GM12873 (cell line): Measurements from ENCODE around the gene FES.

Experiments
- CTCF ChIP-seq: IDR thresholded peaks from 2 replicates; pipeline ENCODE4 v1.5.1; 2012; ENCODE audit warnings: low read depth, mild to moderate bottlenecking, moderate library complexity, low read length, control low read depth; ENCODE audit not compliant: insufficient read depth; ENCODE audit errors: missing control alignments

The FES gene

GRCh38 chr15:90916461-90916860, 32.2 kb downstream of the FES start:
- no peak for TF ChIP-seq CTCF

DNA sequence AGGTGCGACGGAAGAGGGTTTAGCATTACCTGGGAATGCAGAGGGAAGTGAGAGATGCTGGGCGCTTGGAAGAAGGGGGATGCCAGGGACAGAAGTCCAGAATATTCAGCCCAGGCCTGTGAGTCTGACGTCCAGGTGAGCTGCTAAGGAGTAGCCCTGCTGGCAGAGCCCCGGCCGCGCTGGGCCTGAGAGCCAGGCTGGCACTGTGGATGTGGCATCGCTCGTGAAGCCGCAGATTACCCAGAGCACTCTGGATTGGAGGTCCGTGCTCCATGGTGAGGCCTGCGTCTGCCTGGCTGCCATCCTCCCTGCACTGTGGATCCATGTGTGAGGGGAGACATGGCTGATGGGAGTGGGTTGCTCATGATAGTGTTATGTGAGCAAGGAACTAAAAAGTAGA, 33.3 kb downstream of the FES start:
- no peak for TF ChIP-seq CTCF

GRCh38 chr15:90918034-90918788, 33.9 kb downstream of the FES start:
- TF ChIP-seq CTCF: no peak

GRCh38 chr15:90918835-90919234, 34.5 kb downstream of the FES start:
- TF ChIP-seq CTCF: no peak

DNA sequence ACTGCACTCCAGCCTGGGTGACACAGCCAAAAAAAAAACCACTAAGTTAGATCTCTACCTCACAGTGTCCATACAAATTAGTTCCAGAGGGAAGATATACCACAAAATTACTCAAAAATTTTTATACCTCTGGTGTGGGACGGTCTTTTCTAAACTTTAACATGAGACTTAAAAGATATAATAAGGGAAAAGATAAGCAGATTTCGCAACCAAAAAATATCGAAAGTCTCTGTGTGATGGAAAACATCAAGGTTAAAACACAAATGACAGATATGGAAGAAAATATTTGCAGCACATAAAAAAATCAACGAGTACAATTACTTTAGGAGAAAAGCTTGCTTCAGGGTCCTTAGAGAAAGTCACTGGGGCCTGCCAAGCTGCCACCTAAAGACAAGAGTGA, 37.6 kb downstream of the FES start:
- TF ChIP-seq CTCF: no peak

- TF ChIP-seq CTCF: no peak
Observed at GRCh38 chr15:90924375-90924774, 40.1 kb downstream of the FES start.

- TF ChIP-seq CTCF: no peak
Observed at GRCh38 chr15:90929246-90930019, 45.1 kb downstream of the FES start.
